ENCODE data around the gene MBTPS2. TPM values are rescaled to one million over a fixed set of nuclear protein-coding genes. Genes with fewer than 3 reads are reported as not detected.

Gene MBTPS2
- total RNA-seq (1 to 10 TPM; 5.2 to 8.7 (median 7.8) TPM), polyA plus RNA-seq (1 to 10 TPM; 1.1 to 3.7 TPM)

GRCh38 chrX:21839334-21840192 is at the start of gene MBTPS2:
MBTPS2 (plus strand) TSS chrX:21839617; CDS start chrX:21839735, 118 bp downstream.
- Histone ChIP-seq H3K4me1 (no peaks in the 10 kb centered on the region), H3K36me3 (no peaks in the 10 kb centered on the region), H3K27ac (peak within 1 kb of the TSS; percentile 52 to 80 (median 64)), H3K4me3 (peak within 1 kb of the TSS; percentile 48 to 61 (median 53)), H3K27me3 (peaks cover 0 to 16% (median 5%) of the 10 kb centered on the region in 4 donors), H3K9me3 (no peaks in the 10 kb centered on the region)
- DNase-seq (peak; percentile 75 to 92 (median 82)), ATAC-seq (peak; percentile 98), FAIRE-seq (no peak)
- no peak for TF ChIP-seq CTCF (IDR thresholded peaks at IDR 0.05)
- intact Hi-C loops (cut with DNase I): no loop called here
- WGBS, 2 donors: 0 to 24% methylated on average over 51 to 59 of the region's 61 CpGs

DNA sequence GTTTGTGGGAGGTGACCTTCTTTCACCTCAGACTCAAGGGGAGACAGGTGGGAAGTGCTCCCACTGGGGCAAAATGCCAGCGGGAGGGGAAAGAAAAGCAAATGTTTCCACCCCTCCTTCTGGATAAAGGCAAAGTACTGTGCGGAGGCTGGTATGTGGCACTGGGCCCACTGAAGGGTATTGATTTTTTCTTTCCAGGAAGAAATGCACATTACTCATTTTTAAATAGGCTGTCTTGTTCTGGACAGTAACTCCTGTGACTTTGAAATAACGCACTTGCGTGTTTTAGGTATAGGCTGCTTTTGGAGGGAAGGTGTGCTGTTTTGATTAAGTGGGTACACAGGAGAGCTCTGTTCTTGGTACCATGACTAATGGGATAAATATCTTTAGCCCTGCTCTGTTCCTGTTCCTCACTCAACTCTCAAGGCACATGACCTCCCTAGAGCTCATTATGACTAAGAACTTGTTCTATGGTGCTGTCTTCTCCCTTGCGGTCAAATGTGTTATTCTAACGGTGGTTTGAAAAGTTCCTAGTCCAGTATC is 40.7 kb upstream of the MBTPS2 start:
- Histone ChIP-seq H3K27me3 (no peaks in the 10 kb centered on the region), H3K4me1 (peaks cover 0 to 12% (median 7%) of the 10 kb centered on the region in 3 donors), H3K9me3 (no peaks in the 10 kb centered on the region), H3K36me3 (no peaks in the 10 kb centered on the region), H3K27ac (peak overlapping the region in 2 of 4 donors; percentile 21 to 42), H3K4me3 (no peak overlapping the region)
- ATAC-seq: peak; percentile 81 to 92 (median 90)
- intact Hi-C loops (cut with DNase I): no loop called here
- 13 to 20% methylated on average over 6 of the region's 6 CpGs for WGBS, 2 donors
- no peak for TF ChIP-seq CTCF (IDR thresholded peaks at IDR 0.05)
- FAIRE-seq: no peak
- peak in 5 of 6 donors; percentile 58 to 75 (median 64) for DNase-seq

- H3K9me3 ChIP-seq: no peaks in the 10 kb centered on the region
- peak overlapping the region in 2 of 4 donors; percentile 2 to 3 for H3K27ac ChIP-seq
- no peak overlapping the region for H3K4me3 ChIP-seq
- no peak for TF ChIP-seq CTCF (IDR thresholded peaks at IDR 0.05)
- FAIRE-seq (no peak), DNase-seq (no peak), ATAC-seq (no peak)
- intact Hi-C loops (cut with DNase I): no loop called here
- WGBS, 2 donors: 79 to 81% methylated on average over 6 of the region's 6 CpGs
- no peaks in the 10 kb centered on the region for H3K36me3 ChIP-seq
- H3K4me1 ChIP-seq: peaks cover 0 to 12% (median 7%) of the 10 kb centered on the region in 3 donors
- H3K27me3 ChIP-seq: no peaks in the 10 kb centered on the region
Measured at GRCh38 chrX:21799767-21800166, 39.6 kb upstream of the MBTPS2 start.

DNA sequence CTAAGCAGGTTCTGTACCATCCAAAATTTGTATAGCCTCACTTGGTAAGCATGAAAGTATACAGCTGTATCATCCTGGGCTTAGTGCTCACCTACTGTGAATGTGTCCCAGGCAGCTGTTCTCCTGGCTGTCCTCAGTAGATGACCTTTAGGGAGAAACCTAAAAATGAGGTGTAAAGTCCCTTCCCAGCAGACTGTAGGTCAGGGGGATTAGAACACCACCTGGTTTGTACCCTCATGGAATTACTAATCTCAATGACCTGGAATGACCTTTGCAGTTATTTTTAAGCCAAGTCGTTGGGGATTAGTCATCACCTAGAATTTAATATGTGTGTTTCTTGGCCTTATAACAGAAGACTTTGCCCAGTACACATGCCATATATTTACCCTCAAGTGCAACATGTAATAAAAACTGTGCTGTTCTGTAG is 39.1 kb upstream of the MBTPS2 start:
- no peaks in the 10 kb centered on the region for H3K36me3 ChIP-seq
- H3K9me3 ChIP-seq: no peaks in the 10 kb centered on the region
- peak; percentile 60 for FAIRE-seq
- H3K4me1 ChIP-seq: peaks cover 0 to 12% (median 7%) of the 10 kb centered on the region in 3 donors
- 0% methylated on average over 1 of the region's 1 CpG for WGBS, 2 donors
- intact Hi-C loops (cut with DNase I): no loop called here
- H3K27me3 ChIP-seq: no peaks in the 10 kb centered on the region
- H3K27ac ChIP-seq: peak overlapping the region in 2 of 4 donors; percentile 2 to 3
- no peak overlapping the region for H3K4me3 ChIP-seq
- no peak for DNase-seq
- peak in 1 of 4 donors; percentile 14 for ATAC-seq
- TF ChIP-seq CTCF (IDR thresholded peaks at IDR 0.05): no peak

Measured in pancreas (tissue), 10 donors.